AG10803 (cell line): ENCODE measurements around the gene SPHK1.
"Not testable (repeated sequence)": the region's sequence is repeated elsewhere in the genome, so short reads cannot be mapped to it uniquely, and the experiment has no call there.

Experiments
- DNase-seq: peaks from one replicate; pipeline ENCODE4 v3.0.0; 2010; ENCODE audit warnings: low read depth
- H3K4me3 ChIP-seq: 2 replicates; pipeline ENCODE4 v1.5.1; 2011; ENCODE audit warnings: mild to moderate bottlenecking, low read length, control low read depth
- TF ChIP-seq, protein P1 (sequence below): conservative IDR thresholded peaks from 2 replicates; pipeline ENCODE4 v1.5.1; 2011; ENCODE audit warnings: mild to moderate bottlenecking, low read length, control low read depth, inconsistent platforms

Gene SPHK1

DNA sequence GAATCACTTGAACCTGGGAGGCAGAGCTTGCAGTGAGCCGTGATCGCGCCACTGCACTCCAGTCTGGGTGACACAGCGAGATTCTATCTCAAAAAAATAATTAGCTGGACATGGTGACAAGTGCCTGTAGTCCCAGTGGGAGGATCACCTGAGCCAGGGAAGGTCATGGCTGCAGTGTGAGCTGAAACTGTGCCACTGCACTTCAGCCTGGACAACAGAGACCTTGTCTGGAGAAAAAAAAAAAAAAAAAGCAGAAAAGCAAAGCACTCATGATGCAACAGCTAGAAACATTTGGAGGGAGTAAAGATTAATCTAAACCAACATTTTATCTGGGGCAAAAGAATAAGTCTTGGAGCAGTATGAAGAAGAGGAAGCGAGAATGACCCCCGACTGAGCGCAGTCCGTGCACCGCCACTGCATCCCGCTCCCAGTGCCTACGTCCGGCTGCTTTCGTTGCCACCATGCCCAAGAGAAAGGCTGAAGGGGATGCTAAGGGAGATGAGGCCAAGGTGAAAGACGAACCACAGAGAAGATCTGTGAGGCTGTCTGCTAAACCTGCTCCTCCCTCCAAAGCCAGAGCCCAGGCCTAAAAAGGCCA lies 38.9 kb upstream of the SPHK1 start:
- TF ChIP-seq, protein P1, sequence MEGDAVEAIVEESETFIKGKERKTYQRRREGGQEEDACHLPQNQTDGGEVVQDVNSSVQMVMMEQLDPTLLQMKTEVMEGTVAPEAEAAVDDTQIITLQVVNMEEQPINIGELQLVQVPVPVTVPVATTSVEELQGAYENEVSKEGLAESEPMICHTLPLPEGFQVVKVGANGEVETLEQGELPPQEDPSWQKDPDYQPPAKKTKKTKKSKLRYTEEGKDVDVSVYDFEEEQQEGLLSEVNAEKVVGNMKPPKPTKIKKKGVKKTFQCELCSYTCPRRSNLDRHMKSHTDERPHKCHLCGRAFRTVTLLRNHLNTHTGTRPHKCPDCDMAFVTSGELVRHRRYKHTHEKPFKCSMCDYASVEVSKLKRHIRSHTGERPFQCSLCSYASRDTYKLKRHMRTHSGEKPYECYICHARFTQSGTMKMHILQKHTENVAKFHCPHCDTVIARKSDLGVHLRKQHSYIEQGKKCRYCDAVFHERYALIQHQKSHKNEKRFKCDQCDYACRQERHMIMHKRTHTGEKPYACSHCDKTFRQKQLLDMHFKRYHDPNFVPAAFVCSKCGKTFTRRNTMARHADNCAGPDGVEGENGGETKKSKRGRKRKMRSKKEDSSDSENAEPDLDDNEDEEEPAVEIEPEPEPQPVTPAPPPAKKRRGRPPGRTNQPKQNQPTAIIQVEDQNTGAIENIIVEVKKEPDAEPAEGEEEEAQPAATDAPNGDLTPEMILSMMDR = no peak
- DNase-seq = peak; percentile 53
- H3K4me3 ChIP-seq = no peak overlapping the region

DNA sequence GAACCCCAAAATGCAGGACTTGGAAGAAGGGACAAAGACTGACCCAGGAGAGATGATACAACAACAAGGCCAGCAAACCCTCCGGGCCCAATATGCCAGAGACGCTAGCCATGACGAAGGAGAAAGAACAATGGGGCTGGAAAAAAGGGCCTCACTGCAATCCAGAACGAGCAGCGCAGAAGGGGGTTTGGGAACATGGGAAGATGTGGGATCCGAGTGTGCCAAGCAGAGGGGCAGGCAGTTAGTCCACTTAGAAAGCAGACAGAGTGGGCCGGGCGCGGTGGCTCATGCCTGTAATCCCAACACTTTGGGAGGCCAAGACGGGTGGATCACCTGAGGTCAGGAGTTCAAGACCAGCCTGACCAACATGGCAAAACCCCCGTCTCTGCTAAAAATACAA lies 37.5 kb upstream of the SPHK1 start:
- H3K4me3 ChIP-seq, DNase-seq: not testable (repeated sequence)

DNA sequence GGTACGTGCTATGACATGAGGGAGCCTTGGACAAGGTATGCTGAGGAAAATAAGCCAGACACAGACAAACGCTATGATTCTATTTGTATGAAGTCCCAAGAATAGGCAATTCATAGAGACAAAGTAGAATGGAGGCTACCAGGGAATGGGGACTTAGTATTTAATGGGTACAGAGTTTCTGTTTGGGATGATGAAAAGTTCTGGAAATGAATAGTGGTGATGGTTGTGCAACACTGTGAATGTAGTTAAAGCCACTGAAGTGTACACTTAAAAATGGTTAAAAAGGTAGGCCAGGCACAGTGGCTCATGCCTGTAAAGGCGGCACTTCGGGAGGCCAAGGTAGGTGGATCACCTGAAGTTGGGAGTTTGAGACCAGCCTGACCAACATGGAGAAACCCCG lies 33.9 kb upstream of the SPHK1 start:
- TF ChIP-seq, protein P1 = no peak
- no peak overlapping the region for H3K4me3 ChIP-seq
- DNase-seq = no peak

DNA sequence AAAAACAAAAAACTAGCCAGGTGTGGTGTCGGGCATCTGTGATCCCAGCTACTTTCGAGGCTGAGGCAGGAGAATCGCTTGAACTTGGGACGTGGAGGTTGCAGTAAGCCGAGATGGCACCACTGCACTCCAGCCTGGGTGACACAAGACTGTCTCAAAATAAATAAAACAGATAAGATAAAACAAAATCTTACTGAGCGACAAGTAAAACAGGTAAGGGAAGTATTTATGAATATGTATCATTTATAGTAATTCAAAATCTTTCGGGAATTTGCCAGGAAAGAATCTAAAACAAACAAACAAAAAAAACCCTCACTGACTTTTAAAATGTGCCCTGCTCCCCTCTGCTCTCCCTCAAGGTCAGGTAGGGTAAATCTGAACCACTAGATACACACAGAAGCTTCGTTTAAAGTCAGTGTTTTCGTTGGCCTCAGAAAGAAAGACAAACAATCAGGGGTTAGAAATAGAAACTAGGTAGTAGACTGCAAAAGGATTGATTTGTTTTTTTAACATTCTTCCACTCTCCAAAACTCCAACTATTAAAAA lies 32.8 kb upstream of the SPHK1 start:
- H3K4me3 ChIP-seq = no peak overlapping the region; the same call in 1 of the 2 replicates
- TF ChIP-seq, protein P1 = no peak
- DNase-seq = no peak

DNA sequence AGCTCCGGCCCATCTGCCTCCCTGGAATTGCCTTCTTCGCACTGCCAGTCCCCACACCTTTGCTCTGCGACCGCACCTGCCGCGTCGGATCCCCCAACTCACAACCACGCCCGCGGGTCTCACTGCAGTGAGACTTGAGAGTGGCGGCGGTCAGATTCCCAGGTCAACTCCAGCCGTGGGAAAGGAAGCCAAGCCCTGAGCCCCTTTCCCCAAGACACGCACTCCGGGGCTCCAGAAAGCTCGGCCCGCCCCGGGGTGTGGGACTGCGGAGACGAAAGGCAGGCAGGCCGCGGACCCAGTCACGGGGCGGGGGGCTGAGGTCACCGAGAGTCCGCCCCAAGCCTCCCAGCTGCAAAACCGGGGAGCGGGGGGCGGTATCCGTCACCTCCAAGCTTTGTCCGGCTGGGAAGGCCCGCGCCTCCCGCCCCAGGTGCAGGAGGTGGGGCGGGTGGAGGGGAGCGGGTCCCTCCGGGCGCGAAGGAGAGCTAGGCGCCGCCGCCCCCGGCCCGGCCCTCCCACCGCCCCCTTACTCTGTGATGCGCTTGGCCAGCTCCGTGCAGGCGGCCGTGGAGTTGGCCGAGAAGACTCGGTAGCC lies 31.3 kb upstream of the SPHK1 start:
- TF ChIP-seq, protein P1 = no peak
- DNase-seq = no peak
- H3K4me3 ChIP-seq = peak overlapping the region; percentile 82

DNA sequence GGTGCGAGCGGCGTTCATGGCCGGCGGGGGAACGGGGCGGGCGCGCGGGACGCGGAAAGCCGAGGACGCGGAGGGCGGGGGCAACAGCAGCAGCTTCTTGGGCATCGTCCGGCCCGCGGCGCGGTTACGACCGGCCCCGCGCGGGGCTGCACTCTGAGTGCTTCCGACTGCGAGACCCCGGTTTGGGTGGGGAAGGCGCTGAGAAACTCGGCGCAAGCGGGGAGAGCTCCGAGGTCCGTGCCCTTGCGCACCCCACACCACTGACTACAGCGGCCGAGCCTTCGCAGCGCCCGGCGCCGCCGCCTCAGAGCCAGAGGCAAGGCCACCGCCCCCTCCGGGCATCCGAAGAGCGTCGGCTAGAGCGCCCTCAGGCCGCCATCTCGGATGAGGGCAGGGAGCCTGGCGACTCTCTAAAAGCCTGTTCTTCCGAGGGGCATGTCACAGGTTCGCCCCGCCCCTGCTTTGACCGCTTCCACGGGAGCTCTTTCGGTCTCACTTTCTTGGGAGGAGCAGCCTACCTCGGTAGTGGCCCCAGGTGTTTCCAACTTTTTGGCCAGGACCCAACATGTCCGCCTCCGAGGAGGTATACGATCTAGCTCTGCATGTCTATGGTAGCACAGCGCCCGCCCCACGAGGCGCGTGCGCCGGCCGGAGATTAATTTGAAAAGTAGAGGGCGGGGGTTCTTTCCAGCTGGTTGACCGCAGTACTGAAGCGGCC lies 30.7 kb upstream of the SPHK1 start, which contains the start of gene PRPSAP1:
TSS of gene PRPSAP1 (minus strand) at position 318 of the 718 bp plus-strand sequence. CDS start at position 105, 213 bp downstream.
- DNase-seq = peak; percentile 90
- H3K4me3 ChIP-seq = peak within 1 kb of the TSS; percentile 82
- TF ChIP-seq, protein P1 = peak; percentile 48

DNA sequence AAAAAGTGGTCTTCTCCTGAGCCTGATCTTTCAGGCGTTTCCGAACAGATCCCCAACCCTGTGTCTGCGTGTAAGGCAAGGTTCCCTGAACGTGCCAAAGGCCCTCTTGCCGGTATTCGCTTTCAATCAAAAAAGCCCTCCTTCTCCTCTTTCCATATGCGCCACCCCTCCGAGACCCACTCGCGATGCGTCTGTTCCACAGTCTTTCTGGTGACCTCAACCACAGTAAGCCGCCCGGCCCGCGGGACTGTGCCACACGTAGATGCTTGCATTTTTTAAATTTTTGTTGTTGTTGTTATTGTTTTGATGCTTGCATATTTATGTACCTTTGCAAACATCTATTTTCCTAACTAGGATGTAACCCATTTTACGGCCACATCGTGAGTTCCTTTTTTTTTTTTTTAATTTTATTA lies 30.1 kb upstream of the SPHK1 start:
- TF ChIP-seq, protein P1 = no peak
- H3K4me3 ChIP-seq = peak overlapping the region; percentile 82
- DNase-seq = no peak
